Stimulated activated naive CD4-positive, alpha-beta T cell treated with Interleukin-2 at 50 U/mL for 16 hours (primary cell): ENCODE results near the gene RRP12.
"Not testable (repeated sequence)": the region's sequence is repeated elsewhere in the genome, so short reads cannot be mapped to it uniquely, and the experiment has no call there.

Experiments used
- DNase-seq: peaks from one replicate; lab custom pipeline; 2025; lab: John Stamatoyannopoulos, UW

The RRP12 gene

GRCh38 chr10:97365761-97366351, 35.3 kb downstream of the RRP12 start:
- no peak for DNase-seq

- no peak for DNase-seq
These were observed 38.1 kb downstream of the RRP12 start for GRCh38 chr10:97363071-97363470.

- no peak for DNase-seq
These were observed 38.7 kb downstream of the RRP12 start for GRCh38 chr10:97362310-97363033.

- DNase-seq, result no peak
These were observed 39.6 kb downstream of the RRP12 start for GRCh38 chr10:97361537-97361901.

- no peak for DNase-seq
These were observed 40.2 kb downstream of the RRP12 start for GRCh38 chr10:97360705-97361536.

- DNase-seq, result no peak
These were observed 42.4 kb downstream of the RRP12 start for GRCh38 chr10:97358781-97359180.

- no peak for DNase-seq
These were observed 42.8 kb downstream of the RRP12 start for GRCh38 chr10:97358349-97358748.

- no peak for DNase-seq
These were observed 44.2 kb downstream of the RRP12 start for GRCh38 chr10:97356918-97357317.

- DNase-seq, result no peak
These were observed 44.7 kb downstream of the RRP12 start for GRCh38 chr10:97356318-97356914.

- no peak for DNase-seq
These were observed 45.6 kb downstream of the RRP12 start for GRCh38 chr10:97355571-97355975.

GRCh38 chr10:97353945-97354344, 47.2 kb downstream of the RRP12 start:
- DNase-seq, result no peak

- no peak for DNase-seq
These were observed 51.2 kb downstream of the RRP12 start for GRCh38 chr10:97349752-97350513.

GRCh38 chr10:97347317-97347716, 53.8 kb downstream of the RRP12 start:
- DNase-seq, result no peak

- not testable (repeated sequence) for DNase-seq
These were observed 57.5 kb downstream of the RRP12 start for GRCh38 chr10:97343664-97344063.

GRCh38 chr10:97341416-97341815, 59.7 kb downstream of the RRP12 start:
- no peak for DNase-seq

GRCh38 chr10:97338041-97338440, 63.1 kb downstream of the RRP12 start:
- DNase-seq, result no peak

GRCh38 chr10:97336942-97337831, 64.0 kb downstream of the RRP12 start:
- DNase-seq, result no peak

GRCh38 chr10:97336446-97336845, 64.7 kb downstream of the RRP12 start:
- no peak for DNase-seq

- no peak for DNase-seq
These were observed 65.1 kb downstream of the RRP12 start for GRCh38 chr10:97336006-97336405.

GRCh38 chr10:97335188-97335619, 65.9 kb downstream of the RRP12 start:
- no peak for DNase-seq
